ENCODE measurements around the gene GRIK4. TPM values are rescaled to one million over a fixed set of nuclear protein-coding genes. Genes with fewer than 3 reads are reported as not detected.

The GRIK4 gene
- total RNA-seq, 4 donors from 2014 or later, result under 0.01 to 0.69 (median 0.25) TPM

- TF ChIP-seq, protein P1, sequence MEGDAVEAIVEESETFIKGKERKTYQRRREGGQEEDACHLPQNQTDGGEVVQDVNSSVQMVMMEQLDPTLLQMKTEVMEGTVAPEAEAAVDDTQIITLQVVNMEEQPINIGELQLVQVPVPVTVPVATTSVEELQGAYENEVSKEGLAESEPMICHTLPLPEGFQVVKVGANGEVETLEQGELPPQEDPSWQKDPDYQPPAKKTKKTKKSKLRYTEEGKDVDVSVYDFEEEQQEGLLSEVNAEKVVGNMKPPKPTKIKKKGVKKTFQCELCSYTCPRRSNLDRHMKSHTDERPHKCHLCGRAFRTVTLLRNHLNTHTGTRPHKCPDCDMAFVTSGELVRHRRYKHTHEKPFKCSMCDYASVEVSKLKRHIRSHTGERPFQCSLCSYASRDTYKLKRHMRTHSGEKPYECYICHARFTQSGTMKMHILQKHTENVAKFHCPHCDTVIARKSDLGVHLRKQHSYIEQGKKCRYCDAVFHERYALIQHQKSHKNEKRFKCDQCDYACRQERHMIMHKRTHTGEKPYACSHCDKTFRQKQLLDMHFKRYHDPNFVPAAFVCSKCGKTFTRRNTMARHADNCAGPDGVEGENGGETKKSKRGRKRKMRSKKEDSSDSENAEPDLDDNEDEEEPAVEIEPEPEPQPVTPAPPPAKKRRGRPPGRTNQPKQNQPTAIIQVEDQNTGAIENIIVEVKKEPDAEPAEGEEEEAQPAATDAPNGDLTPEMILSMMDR (IDR thresholded peaks at IDR 0.05), result no peak
- TF ChIP-seq POLR2AphosphoS5 (IDR thresholded peaks at IDR 0.05) (no peak), POLR2A (IDR thresholded peaks at IDR 0.05) (no peak), EP300 (IDR thresholded peaks at IDR 0.05) (no peak)
- Histone ChIP-seq H3K27me3 (peaks cover 50% of the 10 kb centered on the region), H3K36me3 (no peaks in the 10 kb centered on the region), H3K4me1 (no peaks in the 10 kb centered on the region), H3K9me3 (peaks cover 0 to 17% (median 0%) of the 10 kb centered on the region in 3 donors), H3K27ac (no peak overlapping the region), H3K4me3 (no peak overlapping the region)
- no peak for ATAC-seq
- 61 to 67% methylated on average over 3 of the region's 3 CpGs for WGBS, 2 donors (ENCODE audit: low coverage in 1 of 2)
Observed at GRCh38 chr11:120586072-120586471, 74.5 kb downstream of the GRIK4 start.

- WGBS, 2 donors (ENCODE audit: low coverage in 1 of 2), result 83 to 92% methylated on average over 3 to 5 of the region's 7 CpGs
- H3K27ac ChIP-seq, result no peak overlapping the region
- H3K4me1 ChIP-seq, result no peaks in the 10 kb centered on the region
- no peak for ATAC-seq
- peaks cover 50% of the 10 kb centered on the region for H3K27me3 ChIP-seq
- H3K4me3 ChIP-seq, result no peak overlapping the region
- H3K9me3 ChIP-seq, result peaks cover 0 to 17% (median 0%) of the 10 kb centered on the region in 3 donors
- H3K36me3 ChIP-seq, result no peaks in the 10 kb centered on the region
- TF ChIP-seq EP300 (IDR thresholded peaks at IDR 0.05) (no peak), POLR2AphosphoS5 (IDR thresholded peaks at IDR 0.05) (no peak), POLR2A (IDR thresholded peaks at IDR 0.05) (no peak)
- TF ChIP-seq, protein P1 (IDR thresholded peaks at IDR 0.05), result no peak
Observed at GRCh38 chr11:120586728-120587127, 75.2 kb downstream of the GRIK4 start.

- no peak for TF ChIP-seq POLR2AphosphoS5 (IDR thresholded peaks at IDR 0.05)
- TF ChIP-seq POLR2A (IDR thresholded peaks at IDR 0.05), result no peak
- no peak for TF ChIP-seq EP300 (IDR thresholded peaks at IDR 0.05)
- Histone ChIP-seq H3K4me1 (no peaks in the 10 kb centered on the region), H3K27me3 (peaks cover 47% of the 10 kb centered on the region), H3K9me3 (peaks cover 0 to 17% (median 0%) of the 10 kb centered on the region in 3 donors), H3K27ac (no peak overlapping the region), H3K36me3 (no peaks in the 10 kb centered on the region), H3K4me3 (no peak overlapping the region)
- no peak for ATAC-seq
- WGBS, 2 donors (ENCODE audit: low coverage in 1 of 2), result 79 to 96% methylated on average over 3 of the region's 4 CpGs
Observed at GRCh38 chr11:120587299-120587698, 75.8 kb downstream of the GRIK4 start.

DNA sequence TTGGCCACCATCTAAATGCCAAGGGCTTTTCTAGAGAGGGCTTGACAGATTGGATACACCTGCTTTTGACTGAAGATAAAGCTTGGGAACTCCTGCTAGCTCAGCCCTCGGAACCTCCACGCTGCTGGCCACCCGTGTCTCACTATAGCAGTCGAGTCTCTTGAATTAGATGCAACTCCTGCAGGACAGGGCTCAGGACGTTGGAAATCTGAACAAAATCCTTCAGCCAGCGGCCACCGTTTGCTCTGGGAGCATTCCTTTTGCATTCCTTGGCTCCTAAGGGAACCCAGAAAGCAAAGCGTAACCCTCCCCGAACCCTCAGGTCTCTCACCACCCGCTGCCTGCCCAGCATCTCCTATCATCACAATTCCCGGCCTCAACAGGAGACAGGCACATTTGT lies 77.8 kb downstream of the GRIK4 start:
- TF ChIP-seq, protein P1 (IDR thresholded peaks at IDR 0.05), result no peak
- no peak for TF ChIP-seq POLR2AphosphoS5 (IDR thresholded peaks at IDR 0.05)
- no peak for TF ChIP-seq POLR2A (IDR thresholded peaks at IDR 0.05)
- TF ChIP-seq EP300 (IDR thresholded peaks at IDR 0.05), result no peak
- no peak overlapping the region for H3K4me3 ChIP-seq
- 78 to 93% methylated on average over 5 to 6 of the region's 11 CpGs for WGBS, 2 donors (ENCODE audit: low coverage in 1 of 2)
- no peaks in the 10 kb centered on the region for H3K4me1 ChIP-seq
- H3K36me3 ChIP-seq, result no peaks in the 10 kb centered on the region
- no peaks in the 10 kb centered on the region for H3K9me3 ChIP-seq
- no peak for ATAC-seq
- no peak overlapping the region for H3K27ac ChIP-seq
- H3K27me3 ChIP-seq, result peaks cover 39% of the 10 kb centered on the region

DNA sequence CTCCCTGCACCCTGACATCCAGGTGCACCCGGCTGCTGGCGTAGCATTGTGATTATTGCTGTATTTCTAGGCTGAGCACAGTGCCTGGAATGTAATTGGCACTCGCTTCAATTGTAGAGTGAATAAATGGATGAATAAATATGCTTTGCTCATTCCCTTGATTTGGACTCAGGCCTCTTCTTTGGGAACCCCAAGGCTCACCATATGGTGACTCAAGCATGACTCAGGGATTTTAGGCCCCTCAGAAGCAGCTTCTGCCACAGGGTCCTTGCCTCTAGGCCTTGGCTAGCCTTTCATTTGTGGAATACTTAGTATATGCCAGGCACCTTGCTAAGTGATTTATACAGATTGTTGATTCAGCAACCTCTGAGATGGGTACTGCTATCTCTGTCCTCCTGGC lies 78.9 kb downstream of the GRIK4 start:
- H3K4me1 ChIP-seq, result no peaks in the 10 kb centered on the region
- TF ChIP-seq EP300 (IDR thresholded peaks at IDR 0.05), result no peak
- no peak for TF ChIP-seq POLR2A (IDR thresholded peaks at IDR 0.05)
- TF ChIP-seq, protein P1 (IDR thresholded peaks at IDR 0.05), result no peak
- no peak for TF ChIP-seq POLR2AphosphoS5 (IDR thresholded peaks at IDR 0.05)
- no peak overlapping the region for H3K4me3 ChIP-seq
- WGBS, 2 donors (ENCODE audit: low coverage in 1 of 2), result 97 to 100% methylated on average over 3 of the region's 3 CpGs
- peaks cover 39% of the 10 kb centered on the region for H3K27me3 ChIP-seq
- no peaks in the 10 kb centered on the region for H3K36me3 ChIP-seq
- no peak for ATAC-seq
- H3K27ac ChIP-seq, result no peak overlapping the region
- H3K9me3 ChIP-seq, result no peaks in the 10 kb centered on the region
